ENCODE results near the gene RELN.
"Not testable (repeated sequence)": the region's sequence is repeated elsewhere in the genome, so short reads cannot be mapped to it uniquely, and the experiment has no call there.

RELN gene

DNA sequence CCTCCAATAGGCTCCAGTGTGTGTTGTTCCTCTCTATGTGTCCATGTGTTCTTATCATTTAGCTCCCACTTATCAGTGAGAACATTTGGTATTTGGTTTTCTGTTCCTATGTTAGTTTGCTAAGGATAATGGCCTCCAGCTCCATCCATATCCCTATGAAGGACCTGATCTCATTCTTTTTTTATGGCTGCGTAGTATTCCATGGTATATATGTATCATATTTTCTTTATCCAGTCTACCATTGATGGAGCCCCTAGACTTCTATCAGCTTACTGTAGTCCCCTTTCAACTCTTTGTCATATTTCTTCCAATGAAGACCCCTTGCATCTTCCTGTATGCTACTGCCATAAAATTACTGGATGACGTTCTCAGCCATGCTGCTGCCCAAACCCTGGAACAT is 208.9 kb downstream of the RELN start:
- DNase-seq, result not testable (repeated sequence)

- DNase-seq, result no peak
These were observed 212.0 kb downstream of the RELN start for GRCh38 chr7:103777440-103777839.

DNA sequence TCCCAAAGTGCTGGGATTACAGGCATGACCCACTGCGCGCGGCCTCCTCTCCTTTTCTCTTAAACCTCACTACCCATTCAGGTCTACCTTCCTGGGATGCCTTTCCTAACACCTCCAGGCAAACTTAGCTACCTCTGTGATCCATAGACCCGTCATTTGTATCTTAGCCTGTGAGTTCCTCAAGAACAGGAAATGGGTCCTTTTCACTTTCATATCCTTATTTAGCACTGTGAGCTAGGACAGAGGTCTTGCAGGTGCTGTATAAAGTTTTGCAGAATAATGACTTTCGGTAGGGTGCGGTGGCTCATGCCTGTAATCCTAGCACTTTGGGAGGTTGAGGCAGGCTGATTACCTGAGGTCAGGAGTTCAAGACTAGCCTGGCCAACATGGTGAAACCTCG is 215.7 kb downstream of the RELN start:
- no peak for DNase-seq

GRCh38 chr7:103772171-103772773 is 217.2 kb downstream of the RELN start:
- no peak for DNase-seq

DNA sequence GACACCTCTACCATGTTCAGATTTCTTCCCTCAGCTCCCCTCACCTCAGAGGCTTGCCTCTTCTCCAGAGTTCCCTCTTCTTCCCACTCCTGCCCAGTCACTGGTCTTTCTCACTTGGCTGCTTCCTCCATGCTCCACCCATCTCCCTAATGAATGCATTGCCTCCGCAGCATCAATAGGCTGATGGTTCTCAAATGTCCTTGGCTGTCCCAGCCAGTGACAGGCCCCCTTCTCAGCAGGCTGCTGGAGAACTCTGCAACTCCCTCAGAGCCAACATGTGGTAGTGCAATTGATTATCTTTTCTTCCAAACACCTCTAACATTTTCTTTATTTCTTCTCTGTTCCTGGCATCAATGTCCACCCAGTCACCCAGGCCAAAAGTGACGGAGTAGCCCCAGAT is 218.2 kb downstream of the RELN start:
- DNase-seq, result no peak

GRCh38 chr7:103766660-103767059 is 222.8 kb downstream of the RELN start:
- DNase-seq, result no peak

DNA sequence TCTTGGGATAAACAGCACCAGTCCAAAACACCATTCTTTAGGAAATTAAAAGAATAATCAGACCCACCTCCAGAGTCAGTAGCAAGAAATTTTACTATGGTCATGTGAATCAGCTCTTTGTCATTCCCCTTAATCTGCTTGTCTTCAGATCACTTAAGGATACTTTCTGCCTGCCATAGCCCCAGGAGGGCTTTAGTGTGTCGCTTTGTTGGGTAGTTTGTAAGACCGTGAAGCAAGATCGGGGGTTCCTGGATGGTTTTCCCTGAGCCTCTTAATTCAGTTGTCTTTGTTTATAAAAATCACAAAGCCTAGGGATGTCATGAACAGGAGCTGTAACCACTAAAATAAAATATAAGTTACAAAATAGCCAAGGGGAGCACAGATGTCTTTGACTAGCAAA is 223.6 kb downstream of the RELN start:
- DNase-seq, result no peak

DNA sequence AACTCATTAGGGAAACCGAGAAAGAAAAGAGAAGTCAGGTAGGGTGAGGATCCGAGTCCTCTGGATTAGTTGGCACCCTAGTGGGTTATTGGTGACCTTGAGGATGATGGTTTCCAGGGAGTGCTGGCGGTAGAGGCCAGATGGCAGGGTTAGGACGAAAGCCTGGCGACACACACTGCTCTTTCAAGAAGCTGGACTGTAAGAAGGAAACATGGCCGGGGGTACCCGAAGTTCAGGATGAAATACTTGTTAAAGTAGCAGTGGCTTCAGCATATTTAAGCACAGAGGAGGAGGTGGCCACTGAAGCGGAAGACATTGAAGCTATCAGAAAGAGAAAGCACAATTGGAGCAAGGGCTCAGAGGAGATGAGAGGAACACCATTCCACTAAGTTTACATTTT is 224.6 kb downstream of the RELN start:
- no peak for DNase-seq

DNA sequence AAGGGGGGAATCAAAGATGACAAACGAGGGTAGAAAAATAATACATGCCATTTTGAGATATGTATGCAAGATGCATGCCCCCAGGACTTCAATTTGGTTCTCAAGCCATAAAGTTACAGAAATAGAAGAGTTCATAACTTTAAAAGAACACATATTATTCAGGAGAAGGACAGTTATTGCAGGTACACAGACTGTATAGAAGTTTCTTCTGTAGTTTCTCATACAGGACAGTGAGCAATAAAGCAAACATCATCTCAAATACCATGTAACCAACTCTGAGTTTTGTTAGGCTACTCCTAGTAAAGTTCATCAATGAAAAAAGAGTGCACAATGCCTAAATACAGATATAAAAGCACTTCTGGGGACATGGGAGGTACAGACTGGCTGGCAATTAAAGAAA is 226.6 kb downstream of the RELN start:
- no peak for DNase-seq

GRCh38 chr7:103762065-103762760 is 227.2 kb downstream of the RELN start:
- DNase-seq, result no peak

GRCh38 chr7:103752995-103753394 is 236.5 kb downstream of the RELN start:
- no peak for DNase-seq

GRCh38 chr7:103751311-103751880 is 238.1 kb downstream of the RELN start:
- peak in 4 of 14 donors; percentile 0 to 95 (median 23) for DNase-seq

DNA sequence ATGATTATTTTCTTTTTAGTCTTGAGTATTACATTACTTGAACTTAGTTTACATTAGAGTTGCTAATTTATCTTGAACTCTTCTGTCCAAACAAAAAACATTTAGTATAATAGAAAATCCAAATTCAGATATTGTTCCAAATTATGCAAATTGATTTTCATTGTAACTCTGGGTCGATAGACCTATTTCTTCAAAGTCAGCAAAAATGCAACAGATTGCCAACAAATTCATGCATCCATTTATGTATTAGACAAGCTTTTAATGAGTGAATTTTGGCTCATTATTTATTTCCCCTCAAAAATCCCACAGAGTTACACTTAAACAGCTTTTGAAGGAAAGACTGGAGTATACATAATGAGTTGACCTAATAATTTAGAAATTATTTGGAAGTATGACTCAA is 240.8 kb downstream of the RELN start:
- DNase-seq, result no peak

GRCh38 chr7:103735377-103735776 is 254.1 kb downstream of the RELN start:
- DNase-seq, result no peak

GRCh38 chr7:103731169-103731568 is 258.3 kb downstream of the RELN start:
- DNase-seq, result no peak

- DNase-seq, result no peak
These were observed 260.4 kb downstream of the RELN start for GRCh38 chr7:103729026-103729425.

- DNase-seq, result peak in 1 of 14 donors; percentile 73
These were observed 261.4 kb downstream of the RELN start for GRCh38 chr7:103727982-103728610.

DNA sequence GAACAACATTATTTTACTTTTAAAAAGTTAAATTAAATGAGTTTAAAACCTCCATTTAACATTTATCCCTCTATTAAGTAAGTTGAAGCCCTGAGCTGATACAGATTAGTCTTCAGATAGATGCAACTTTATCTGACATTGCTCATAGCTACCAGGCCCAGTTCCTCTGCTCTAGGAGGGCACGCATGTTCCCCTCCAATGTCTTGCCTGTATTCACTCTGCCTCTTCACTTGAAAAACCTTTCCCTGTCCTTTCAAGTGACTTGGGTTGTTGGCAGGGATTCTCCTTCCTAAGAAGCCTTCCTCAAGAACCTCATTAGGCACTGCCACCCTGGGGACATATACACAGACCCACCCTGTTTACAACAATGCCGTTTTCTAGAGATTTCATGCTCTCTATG is 270.4 kb downstream of the RELN start:
- DNase-seq, result no peak

GRCh38 chr7:103718482-103719061 is 270.9 kb downstream of the RELN start:
- DNase-seq, result no peak

DNA sequence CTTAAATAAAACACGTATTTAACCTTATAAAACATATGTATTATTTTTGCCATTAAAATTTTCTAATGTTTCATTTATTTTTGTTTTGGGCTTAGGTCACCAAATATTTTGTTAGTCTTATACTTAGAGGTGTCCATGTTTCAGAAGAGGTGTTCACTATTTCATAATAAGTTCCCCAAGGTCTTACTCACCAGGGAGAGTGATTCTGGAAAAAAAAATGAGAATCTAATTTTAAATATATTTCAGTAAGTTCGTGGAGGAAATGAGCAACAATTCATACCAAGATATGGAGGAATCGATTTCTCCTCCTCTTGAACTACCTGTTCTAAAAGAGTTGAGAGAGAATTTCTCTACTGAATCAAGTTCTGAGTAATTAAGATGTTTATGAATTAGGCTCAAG is 271.9 kb downstream of the RELN start:
- no peak for DNase-seq

GRCh38 chr7:103715376-103716120 is 273.9 kb downstream of the RELN start:
- peak in 1 of 14 donors; percentile 93 for DNase-seq

GRCh38 chr7:103714376-103714927 is 275.0 kb downstream of the RELN start:
- DNase-seq, result peak in 1 of 14 donors; percentile 60
